A673 (cell line): Measurements from ENCODE around the gene PCDHGB5. TPM values are rescaled to one million over a fixed set of nuclear protein-coding genes. Genes with fewer than 3 reads are reported as not detected.
"Not testable (repeated sequence)": the region's sequence is repeated elsewhere in the genome, so short reads cannot be mapped to it uniquely, and the experiment has no call there.

Source experiments
- BruUV-seq: library from RNA; stranded (reverse); fragments of 400-500 nt; replicated peaks from 2 replicates; lab custom pipeline; 2021; lab: Mats Ljungman, UMichigan
- CTCF ChIA-PET: fragments of 300-600 bp; sonication (Branson Sonifier 250); formaldehyde crosslinking; loops from one replicate; lab custom pipeline; 2022; ENCODE audit warnings: antibody characterized with exemption; lab: Charles Lee
- POLR2A ChIA-PET: fragments of 300-600 bp; sonication (Branson Sonifier 250); formaldehyde crosslinking; loops from one replicate; lab custom pipeline; 2022; ENCODE audit warnings: antibody characterized with exemption; ENCODE audit not compliant: low non-redundant PET; lab: Charles Lee
- DNase-seq: peaks from one replicate; pipeline ENCODE4 v3.0.0-alpha.2; 2015; ENCODE audit warnings: low spot score
- H3K27ac ChIP-seq: fragments of 200-600 bp; sonication (generic); 2 replicates; pipeline ENCODE4 v1.5.1; 2016; ENCODE audit warnings: mixed run types, low read depth, mild to moderate bottlenecking, mixed read lengths, antibody characterized with exemption, low read length; ENCODE audit not compliant: poor library complexity, severe bottlenecking
- H3K27me3 ChIP-seq: fragments of 200-600 bp; sonication (generic); replicated peaks from 2 replicates; pipeline ENCODE4 v1.6.1; 2017; ENCODE audit warnings: mixed run types, low read depth, mild to moderate bottlenecking, mixed read lengths, antibody characterized with exemption, low read length; ENCODE audit not compliant: insufficient read depth, poor library complexity
- H3K36me3 ChIP-seq: fragments of 200-600 bp; sonication (generic); 2 replicates; pipeline ENCODE4 v1.6.1; 2016; ENCODE audit warnings: mixed run types, mild to moderate bottlenecking, mixed read lengths, antibody characterized with exemption, low read length; ENCODE audit not compliant: insufficient read depth, poor library complexity, severe bottlenecking
- H3K4me1 ChIP-seq: fragments of 200-600 bp; sonication (generic); 2 replicates; pipeline ENCODE4 v1.6.1; 2017; ENCODE audit warnings: mixed run types, mild to moderate bottlenecking, mixed read lengths, antibody characterized with exemption, low read length; ENCODE audit not compliant: insufficient read depth, poor library complexity, severe bottlenecking
- H3K4me3 ChIP-seq: fragments of 200-600 bp; sonication (generic); 2 replicates; pipeline ENCODE4 v1.5.1; 2016; ENCODE audit warnings: low read depth, mixed run types, mild to moderate bottlenecking, mixed read lengths, low read length; ENCODE audit not compliant: poor library complexity, severe bottlenecking
- H3K9me3 ChIP-seq: fragments of 200-600 bp; sonication (generic); 2 replicates; pipeline ENCODE4 v1.6.1; 2016; ENCODE audit warnings: mixed run types, low read depth, mild to moderate bottlenecking, mixed read lengths, antibody characterized with exemption, low read length; ENCODE audit not compliant: poor library complexity, severe bottlenecking
- EZH2 ChIP-seq: fragments of 200-600 bp; sonication (generic); IDR thresholded peaks from 2 replicates; pipeline ENCODE4 v1.6.1; 2017; ENCODE audit warnings: borderline replicate concordance, low read depth, mild to moderate bottlenecking, mixed read lengths, antibody characterized with exemption, low read length; ENCODE audit not compliant: poor library complexity, severe bottlenecking
- intact Hi-C: fragments of 100-400 bp; cut with micrococcal nuclease; formaldehyde crosslinking; loops from one replicate; pipeline ENCODE4 v1.10.0; 2022; ENCODE audit not compliant: unreplicated experiment
- total RNA-seq: library from RNA; stranded (reverse); gene quantifications from 2 replicates; pipeline ENCODE4 v1.2.3, GENCODE V29; 2021
- TF ChIP-seq, protein P1 (sequence below): fragments of 300-800, 200-600 bp; sonication (generic); conservative IDR thresholded peaks from 2 replicates; pipeline ENCODE4 v1.5.1; 2017; ENCODE audit warnings: low read depth, mild to moderate bottlenecking, antibody characterized with exemption, low read length, moderate library complexity, mixed read lengths

The PCDHGB5 gene
- total RNA-seq, 1 experiment from 2014 or later, result 43.3 TPM

GRCh38 chr5:141374627-141375026, 23.1 kb upstream of the PCDHGB5 start:
- no peak overlapping the region for H3K27ac ChIP-seq
- H3K4me3 ChIP-seq, result peak overlapping the region; percentile 51
- POLR2A ChIA-PET, result no interaction called here
- BruUV-seq, result no TSS peak
- no peaks in the 10 kb centered on the region for H3K36me3 ChIP-seq
- peaks cover 33% of the 10 kb centered on the region for H3K9me3 ChIP-seq
- no peaks in the 10 kb centered on the region for H3K4me1 ChIP-seq
- H3K27me3 ChIP-seq, result no peaks in the 10 kb centered on the region
- no peak for DNase-seq
- CTCF ChIA-PET, result interaction anchor here (1.0 to 1.4 kb wide), 4 partner anchors 151 to 189 kb away, joined by 5 to 13 read pairs (median 10); partner anchors contain the start of gene PCDHB14
- TF ChIP-seq EZH2, result no peak
- TF ChIP-seq, protein P1, sequence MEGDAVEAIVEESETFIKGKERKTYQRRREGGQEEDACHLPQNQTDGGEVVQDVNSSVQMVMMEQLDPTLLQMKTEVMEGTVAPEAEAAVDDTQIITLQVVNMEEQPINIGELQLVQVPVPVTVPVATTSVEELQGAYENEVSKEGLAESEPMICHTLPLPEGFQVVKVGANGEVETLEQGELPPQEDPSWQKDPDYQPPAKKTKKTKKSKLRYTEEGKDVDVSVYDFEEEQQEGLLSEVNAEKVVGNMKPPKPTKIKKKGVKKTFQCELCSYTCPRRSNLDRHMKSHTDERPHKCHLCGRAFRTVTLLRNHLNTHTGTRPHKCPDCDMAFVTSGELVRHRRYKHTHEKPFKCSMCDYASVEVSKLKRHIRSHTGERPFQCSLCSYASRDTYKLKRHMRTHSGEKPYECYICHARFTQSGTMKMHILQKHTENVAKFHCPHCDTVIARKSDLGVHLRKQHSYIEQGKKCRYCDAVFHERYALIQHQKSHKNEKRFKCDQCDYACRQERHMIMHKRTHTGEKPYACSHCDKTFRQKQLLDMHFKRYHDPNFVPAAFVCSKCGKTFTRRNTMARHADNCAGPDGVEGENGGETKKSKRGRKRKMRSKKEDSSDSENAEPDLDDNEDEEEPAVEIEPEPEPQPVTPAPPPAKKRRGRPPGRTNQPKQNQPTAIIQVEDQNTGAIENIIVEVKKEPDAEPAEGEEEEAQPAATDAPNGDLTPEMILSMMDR, result no peak
- intact Hi-C loops, result no loop called here

DNA sequence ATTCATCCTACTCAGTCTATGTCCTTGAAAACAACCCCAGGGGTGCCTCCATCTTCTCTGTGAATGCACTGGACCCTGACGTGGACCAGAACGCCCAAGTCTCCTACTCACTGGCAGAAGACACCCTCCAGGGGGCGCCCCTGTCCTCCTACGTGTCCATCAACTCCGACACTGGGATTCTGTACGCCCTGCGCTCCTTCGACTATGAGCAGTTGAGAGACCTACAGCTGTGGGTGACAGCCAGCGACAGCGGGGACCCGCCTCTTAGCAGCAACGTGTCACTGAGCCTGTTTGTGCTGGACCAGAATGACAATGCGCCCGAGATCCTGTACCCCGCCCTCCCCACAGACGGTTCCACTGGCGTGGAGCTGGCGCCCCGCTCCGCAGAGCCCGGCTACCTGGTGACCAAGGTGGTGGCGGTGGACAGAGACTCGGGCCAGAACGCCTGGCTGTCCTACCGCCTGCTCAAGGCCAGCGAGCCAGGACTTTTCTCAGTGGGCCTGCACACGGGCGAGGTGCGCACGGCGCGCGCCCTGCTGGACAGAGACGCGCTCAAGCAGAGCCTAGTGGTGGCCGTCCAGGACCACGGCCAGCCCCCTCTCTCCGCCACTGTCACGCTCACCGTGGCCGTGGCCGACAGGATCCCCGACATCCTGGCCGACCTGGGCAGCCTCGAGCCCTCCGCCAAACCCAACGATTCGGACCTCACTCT, 22.1 kb upstream of the PCDHGB5 start:
- H3K36me3 ChIP-seq, H3K4me3 ChIP-seq, H3K27ac ChIP-seq, BruUV-seq, DNase-seq, H3K4me1 ChIP-seq, intact Hi-C loops, H3K27me3 ChIP-seq: not testable (repeated sequence)
- ChIA-PET CTCF (interaction anchor here (0.7 kb wide), 1 partner anchor 134 kb away, joined by 5 read pairs; no protein-coding TSS in a partner anchor), POLR2A (interaction anchor here (0.5 kb wide), 1 partner anchor 217 kb away, joined by 6 read pairs; no protein-coding TSS in a partner anchor)
- peaks cover 35% of the 10 kb centered on the region for H3K9me3 ChIP-seq

GRCh38 chr5:141382469-141383294, 15.1 kb upstream of the PCDHGB5 start, which contains the start of gene PCDHGA7:
Gene PCDHGA7, plus strand, starts transcription at chr5:141382742. Its CDS starts 158 bp downstream, at chr5:141382900.
- DNase-seq, result peak; percentile 68
- Histone ChIP-seq H3K27me3 (no peaks in the 10 kb centered on the region), H3K4me3 (peak within 1 kb of the TSS; percentile 47), H3K4me1 (no peaks in the 10 kb centered on the region), H3K36me3 (no peaks in the 10 kb centered on the region), H3K9me3 (peaks cover 47% of the 10 kb centered on the region), H3K27ac (peak within 1 kb of the TSS; percentile 65)
- BruUV-seq, result TSS peak; percentile 13
- intact Hi-C loops, result no loop called here
- CTCF ChIA-PET, result no interaction called here
- TF ChIP-seq, protein P1, result peak; percentile 56
- TF ChIP-seq EZH2, result no peak
- POLR2A ChIA-PET, result no interaction called here
